ENCODE measurements around the gene PHC2. TPM values are rescaled to one million over a fixed set of nuclear protein-coding genes. Genes with fewer than 3 reads are reported as not detected.

The PHC2 gene
- total and polyA plus RNA-seq, 9 of the 15 experiments (the other 6 are each of a cell fraction or from before 2014, with no cell fraction given), result 3.1 to 67.6 (median 34.6) TPM

DNA sequence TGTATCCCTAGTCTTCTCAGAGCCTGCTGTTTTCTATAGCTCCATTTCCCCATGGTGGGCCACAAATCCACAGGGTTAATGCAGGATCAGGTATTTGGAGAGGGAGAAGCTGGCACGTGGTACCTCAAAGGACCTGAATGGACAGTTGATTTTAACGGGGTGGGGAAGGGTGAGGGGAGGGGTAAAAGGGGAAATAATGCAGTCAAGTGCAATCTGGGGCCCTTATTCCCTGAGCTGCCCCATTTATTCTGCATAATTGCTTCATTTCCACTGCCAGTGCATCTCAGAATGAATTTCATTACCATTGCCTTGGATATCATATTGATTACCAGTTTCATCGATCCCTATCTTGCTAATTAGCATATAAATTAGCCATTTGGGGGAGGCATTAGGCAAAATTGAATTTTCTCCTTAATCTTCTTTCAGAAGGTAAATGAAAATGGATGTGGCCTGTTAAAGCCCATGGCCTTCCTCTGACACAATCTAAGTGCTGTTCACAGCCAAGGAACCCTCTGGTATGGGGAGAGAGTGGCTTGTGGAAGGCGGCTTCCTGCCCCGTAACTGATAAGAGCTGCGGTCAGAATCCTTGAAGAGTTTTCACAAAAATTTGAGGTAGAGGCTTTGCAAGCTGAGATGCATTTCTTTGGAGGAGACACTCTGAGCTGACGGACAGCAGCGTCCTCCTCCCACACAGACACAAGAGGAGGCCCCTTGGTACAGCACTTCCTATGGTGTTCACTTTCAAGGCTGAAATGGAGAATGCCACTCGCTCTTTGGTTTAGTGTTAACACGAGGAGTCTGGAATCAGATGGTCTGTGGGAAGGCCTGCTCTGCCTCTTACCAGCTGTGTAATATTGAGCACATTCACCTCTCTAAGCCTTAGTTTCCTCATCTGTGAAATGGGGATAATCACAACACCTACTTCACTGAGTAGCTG is 34.4 kb downstream of the PHC2 start (continued):
- TF ChIP-seq SMAD4 (CRISPR knock-in tag; conservative IDR thresholded peaks at IDR 0.05) (peak; percentile 72; the same call in 1 of the 2 replicates), PHTF2 (CRISPR knock-in tag; IDR thresholded peaks at IDR 0.05) (no peak), ZNF184 (CRISPR knock-in tag; IDR thresholded peaks at IDR 0.05) (no peak), NUFIP1 (IDR thresholded peaks at IDR 0.05; ENCODE audit: partially characterized antibody) (no peak), GABPB2 (CRISPR knock-in tag; conservative IDR thresholded peaks at IDR 0.05) (no peak), SPI1 (IDR thresholded peaks at IDR 0.05; ENCODE audit: borderline replicate concordance, low read depth, low read length) (no peak; the same call in 1 of the 2 replicates), ATF1 (CRISPR knock-in tag; IDR thresholded peaks at IDR 0.05) (no peak), ATF1 (tag; IDR thresholded peaks at IDR 0.05) (peak; percentile 66), CSDE1 (IDR thresholded peaks at IDR 0.05) (no peak), KLF10 (CRISPR knock-in tag; IDR thresholded peaks at IDR 0.05) (no peak)
- TF ChIP-seq, protein P1, sequence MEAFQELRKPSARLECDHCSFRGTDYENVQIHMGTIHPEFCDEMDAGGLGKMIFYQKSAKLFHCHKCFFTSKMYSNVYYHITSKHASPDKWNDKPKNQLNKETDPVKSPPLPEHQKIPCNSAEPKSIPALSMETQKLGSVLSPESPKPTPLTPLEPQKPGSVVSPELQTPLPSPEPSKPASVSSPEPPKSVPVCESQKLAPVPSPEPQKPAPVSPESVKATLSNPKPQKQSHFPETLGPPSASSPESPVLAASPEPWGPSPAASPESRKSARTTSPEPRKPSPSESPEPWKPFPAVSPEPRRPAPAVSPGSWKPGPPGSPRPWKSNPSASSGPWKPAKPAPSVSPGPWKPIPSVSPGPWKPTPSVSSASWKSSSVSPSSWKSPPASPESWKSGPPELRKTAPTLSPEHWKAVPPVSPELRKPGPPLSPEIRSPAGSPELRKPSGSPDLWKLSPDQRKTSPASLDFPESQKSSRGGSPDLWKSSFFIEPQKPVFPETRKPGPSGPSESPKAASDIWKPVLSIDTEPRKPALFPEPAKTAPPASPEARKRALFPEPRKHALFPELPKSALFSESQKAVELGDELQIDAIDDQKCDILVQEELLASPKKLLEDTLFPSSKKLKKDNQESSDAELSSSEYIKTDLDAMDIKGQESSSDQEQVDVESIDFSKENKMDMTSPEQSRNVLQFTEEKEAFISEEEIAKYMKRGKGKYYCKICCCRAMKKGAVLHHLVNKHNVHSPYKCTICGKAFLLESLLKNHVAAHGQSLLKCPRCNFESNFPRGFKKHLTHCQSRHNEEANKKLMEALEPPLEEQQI (IDR thresholded peaks at IDR 0.05), result no peak
- TF ChIP-seq, protein P2, sequence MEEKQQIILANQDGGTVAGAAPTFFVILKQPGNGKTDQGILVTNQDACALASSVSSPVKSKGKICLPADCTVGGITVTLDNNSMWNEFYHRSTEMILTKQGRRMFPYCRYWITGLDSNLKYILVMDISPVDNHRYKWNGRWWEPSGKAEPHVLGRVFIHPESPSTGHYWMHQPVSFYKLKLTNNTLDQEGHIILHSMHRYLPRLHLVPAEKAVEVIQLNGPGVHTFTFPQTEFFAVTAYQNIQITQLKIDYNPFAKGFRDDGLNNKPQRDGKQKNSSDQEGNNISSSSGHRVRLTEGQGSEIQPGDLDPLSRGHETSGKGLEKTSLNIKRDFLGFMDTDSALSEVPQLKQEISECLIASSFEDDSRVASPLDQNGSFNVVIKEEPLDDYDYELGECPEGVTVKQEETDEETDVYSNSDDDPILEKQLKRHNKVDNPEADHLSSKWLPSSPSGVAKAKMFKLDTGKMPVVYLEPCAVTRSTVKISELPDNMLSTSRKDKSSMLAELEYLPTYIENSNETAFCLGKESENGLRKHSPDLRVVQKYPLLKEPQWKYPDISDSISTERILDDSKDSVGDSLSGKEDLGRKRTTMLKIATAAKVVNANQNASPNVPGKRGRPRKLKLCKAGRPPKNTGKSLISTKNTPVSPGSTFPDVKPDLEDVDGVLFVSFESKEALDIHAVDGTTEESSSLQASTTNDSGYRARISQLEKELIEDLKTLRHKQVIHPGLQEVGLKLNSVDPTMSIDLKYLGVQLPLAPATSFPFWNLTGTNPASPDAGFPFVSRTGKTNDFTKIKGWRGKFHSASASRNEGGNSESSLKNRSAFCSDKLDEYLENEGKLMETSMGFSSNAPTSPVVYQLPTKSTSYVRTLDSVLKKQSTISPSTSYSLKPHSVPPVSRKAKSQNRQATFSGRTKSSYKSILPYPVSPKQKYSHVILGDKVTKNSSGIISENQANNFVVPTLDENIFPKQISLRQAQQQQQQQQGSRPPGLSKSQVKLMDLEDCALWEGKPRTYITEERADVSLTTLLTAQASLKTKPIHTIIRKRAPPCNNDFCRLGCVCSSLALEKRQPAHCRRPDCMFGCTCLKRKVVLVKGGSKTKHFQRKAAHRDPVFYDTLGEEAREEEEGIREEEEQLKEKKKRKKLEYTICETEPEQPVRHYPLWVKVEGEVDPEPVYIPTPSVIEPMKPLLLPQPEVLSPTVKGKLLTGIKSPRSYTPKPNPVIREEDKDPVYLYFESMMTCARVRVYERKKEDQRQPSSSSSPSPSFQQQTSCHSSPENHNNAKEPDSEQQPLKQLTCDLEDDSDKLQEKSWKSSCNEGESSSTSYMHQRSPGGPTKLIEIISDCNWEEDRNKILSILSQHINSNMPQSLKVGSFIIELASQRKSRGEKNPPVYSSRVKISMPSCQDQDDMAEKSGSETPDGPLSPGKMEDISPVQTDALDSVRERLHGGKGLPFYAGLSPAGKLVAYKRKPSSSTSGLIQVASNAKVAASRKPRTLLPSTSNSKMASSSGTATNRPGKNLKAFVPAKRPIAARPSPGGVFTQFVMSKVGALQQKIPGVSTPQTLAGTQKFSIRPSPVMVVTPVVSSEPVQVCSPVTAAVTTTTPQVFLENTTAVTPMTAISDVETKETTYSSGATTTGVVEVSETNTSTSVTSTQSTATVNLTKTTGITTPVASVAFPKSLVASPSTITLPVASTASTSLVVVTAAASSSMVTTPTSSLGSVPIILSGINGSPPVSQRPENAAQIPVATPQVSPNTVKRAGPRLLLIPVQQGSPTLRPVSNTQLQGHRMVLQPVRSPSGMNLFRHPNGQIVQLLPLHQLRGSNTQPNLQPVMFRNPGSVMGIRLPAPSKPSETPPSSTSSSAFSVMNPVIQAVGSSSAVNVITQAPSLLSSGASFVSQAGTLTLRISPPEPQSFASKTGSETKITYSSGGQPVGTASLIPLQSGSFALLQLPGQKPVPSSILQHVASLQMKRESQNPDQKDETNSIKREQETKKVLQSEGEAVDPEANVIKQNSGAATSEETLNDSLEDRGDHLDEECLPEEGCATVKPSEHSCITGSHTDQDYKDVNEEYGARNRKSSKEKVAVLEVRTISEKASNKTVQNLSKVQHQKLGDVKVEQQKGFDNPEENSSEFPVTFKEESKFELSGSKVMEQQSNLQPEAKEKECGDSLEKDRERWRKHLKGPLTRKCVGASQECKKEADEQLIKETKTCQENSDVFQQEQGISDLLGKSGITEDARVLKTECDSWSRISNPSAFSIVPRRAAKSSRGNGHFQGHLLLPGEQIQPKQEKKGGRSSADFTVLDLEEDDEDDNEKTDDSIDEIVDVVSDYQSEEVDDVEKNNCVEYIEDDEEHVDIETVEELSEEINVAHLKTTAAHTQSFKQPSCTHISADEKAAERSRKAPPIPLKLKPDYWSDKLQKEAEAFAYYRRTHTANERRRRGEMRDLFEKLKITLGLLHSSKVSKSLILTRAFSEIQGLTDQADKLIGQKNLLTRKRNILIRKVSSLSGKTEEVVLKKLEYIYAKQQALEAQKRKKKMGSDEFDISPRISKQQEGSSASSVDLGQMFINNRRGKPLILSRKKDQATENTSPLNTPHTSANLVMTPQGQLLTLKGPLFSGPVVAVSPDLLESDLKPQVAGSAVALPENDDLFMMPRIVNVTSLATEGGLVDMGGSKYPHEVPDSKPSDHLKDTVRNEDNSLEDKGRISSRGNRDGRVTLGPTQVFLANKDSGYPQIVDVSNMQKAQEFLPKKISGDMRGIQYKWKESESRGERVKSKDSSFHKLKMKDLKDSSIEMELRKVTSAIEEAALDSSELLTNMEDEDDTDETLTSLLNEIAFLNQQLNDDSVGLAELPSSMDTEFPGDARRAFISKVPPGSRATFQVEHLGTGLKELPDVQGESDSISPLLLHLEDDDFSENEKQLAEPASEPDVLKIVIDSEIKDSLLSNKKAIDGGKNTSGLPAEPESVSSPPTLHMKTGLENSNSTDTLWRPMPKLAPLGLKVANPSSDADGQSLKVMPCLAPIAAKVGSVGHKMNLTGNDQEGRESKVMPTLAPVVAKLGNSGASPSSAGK (IDR thresholded peaks at IDR 0.05), result no peak
- TF ChIP-seq, protein P3, sequence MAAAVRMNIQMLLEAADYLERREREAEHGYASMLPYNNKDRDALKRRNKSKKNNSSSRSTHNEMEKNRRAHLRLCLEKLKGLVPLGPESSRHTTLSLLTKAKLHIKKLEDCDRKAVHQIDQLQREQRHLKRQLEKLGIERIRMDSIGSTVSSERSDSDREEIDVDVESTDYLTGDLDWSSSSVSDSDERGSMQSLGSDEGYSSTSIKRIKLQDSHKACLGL (CRISPR knock-in tag; IDR thresholded peaks at IDR 0.05; ENCODE audit: borderline replicate concordance, poor library complexity, severe bottlenecking), result no peak

Measured in K562 (cell line).